NCI-H2227 (cell line): ENCODE results near the gene PCDHA7.
"Not testable (repeated sequence)": the region's sequence is repeated elsewhere in the genome, so short reads cannot be mapped to it uniquely, and the experiment has no call there.

Source experiments
- DNase-seq: peaks from one replicate; lab custom pipeline; 2025; ENCODE audit not compliant: unreplicated experiment; lab: John Stamatoyannopoulos, UW

PCDHA7 gene

GRCh38 chr5:140833993-140834392 lies at the start of gene PCDHA7:
Gene PCDHA7 (plus strand): TSS chr5:140834269. CDS start chr5:140834384, 115 bp downstream.
- no peak for DNase-seq

GRCh38 chr5:140785905-140786686 lies 48.0 kb upstream of the PCDHA7 start, which contains the start of gene PCDHA1:
Gene PCDHA1 (plus strand): TSS chr5:140786140.
- DNase-seq: peak; percentile 70

GRCh38 chr5:140787422-140787821 lies 46.6 kb upstream of the PCDHA7 start:
- DNase-seq: not testable (repeated sequence)

GRCh38 chr5:140787849-140788504 lies 46.1 kb upstream of the PCDHA7 start:
- DNase-seq: not testable (repeated sequence)

GRCh38 chr5:140791089-140791488 lies 43.0 kb upstream of the PCDHA7 start:
- no peak for DNase-seq

- DNase-seq: no peak
Measured at GRCh38 chr5:140794595-140795258, 39.3 kb upstream of the PCDHA7 start, which contains the start of gene PCDHA2. Gene PCDHA2 (plus strand): TSS chr5:140794852.

- no peak for DNase-seq
Measured at GRCh38 chr5:140795259-140795641, 38.8 kb upstream of the PCDHA7 start.

- DNase-seq: not testable (repeated sequence)
Measured at GRCh38 chr5:140796072-140796717, 37.9 kb upstream of the PCDHA7 start.

GRCh38 chr5:140796718-140797095 lies 37.4 kb upstream of the PCDHA7 start:
- no peak for DNase-seq

GRCh38 chr5:140800816-140801493 lies 33.1 kb upstream of the PCDHA7 start, which contains the start of gene PCDHA3:
Gene PCDHA3 (plus strand): TSS chr5:140801057.
- DNase-seq: no peak

- DNase-seq: no peak
Measured at GRCh38 chr5:140801494-140801841, 32.6 kb upstream of the PCDHA7 start.

- DNase-seq: not testable (repeated sequence)
Measured at GRCh38 chr5:140802381-140802780, 31.7 kb upstream of the PCDHA7 start.

GRCh38 chr5:140802781-140803271 lies 31.2 kb upstream of the PCDHA7 start:
- DNase-seq: no peak

GRCh38 chr5:140806834-140807775 lies 27.0 kb upstream of the PCDHA7 start, which contains the start of gene PCDHA4:
Gene PCDHA4 (plus strand): TSS chr5:140807068.
- DNase-seq: no peak

GRCh38 chr5:140808241-140808888 lies 25.7 kb upstream of the PCDHA7 start:
- not testable (repeated sequence) for DNase-seq

- DNase-seq: no peak
Measured at GRCh38 chr5:140808889-140809291, 25.2 kb upstream of the PCDHA7 start.

- no peak for DNase-seq
Measured at GRCh38 chr5:140821375-140822280, 12.4 kb upstream of the PCDHA7 start, which contains the start of gene PCDHA5. Gene PCDHA5 (plus strand): TSS chr5:140821613.

GRCh38 chr5:140822281-140822629 lies 11.8 kb upstream of the PCDHA7 start:
- DNase-seq: no peak
